Glutamatergic neuron (in vitro differentiated cells): ENCODE measurements around the gene LGALS3. TPM values are rescaled to one million over a fixed set of nuclear protein-coding genes. Genes with fewer than 3 reads are reported as not detected.
A peak's percentile ranks its signal among the peaks of the same experiment; 100 is the strongest.

Experiments used
- DNase-seq: peaks from one replicate; pipeline ENCODE4 v3.0.0; 2022
- H3K27ac Mint-ChIP-seq: one replicate; pipeline ENCODE4 v1.8.0; 2020; ENCODE audit warnings: mild to moderate bottlenecking, mixed read lengths, inconsistent platforms; ENCODE audit not compliant: unreplicated experiment
- H3K27me3 Mint-ChIP-seq: one replicate; pipeline ENCODE4 v1.8.0; 2020; ENCODE audit warnings: mild to moderate bottlenecking, moderate library complexity, mixed read lengths, inconsistent platforms; ENCODE audit not compliant: unreplicated experiment
- H3K36me3 Mint-ChIP-seq: one replicate; pipeline ENCODE4 v1.8.0; 2020; ENCODE audit warnings: mild to moderate bottlenecking, mixed read lengths, inconsistent platforms; ENCODE audit not compliant: unreplicated experiment
- H3K4me1 Mint-ChIP-seq: one replicate; pipeline ENCODE4 v1.8.0; 2020; ENCODE audit warnings: mild to moderate bottlenecking, low read depth, mixed read lengths, inconsistent platforms; ENCODE audit not compliant: unreplicated experiment
- H3K4me3 Mint-ChIP-seq: one replicate; pipeline ENCODE4 v1.8.0; 2020; ENCODE audit warnings: mild to moderate bottlenecking, mixed read lengths, inconsistent platforms; ENCODE audit not compliant: unreplicated experiment
- H3K9me3 Mint-ChIP-seq: one replicate; pipeline ENCODE4 v1.8.0; 2020; ENCODE audit warnings: mild to moderate bottlenecking, moderate library complexity, mixed read lengths, inconsistent platforms; ENCODE audit not compliant: unreplicated experiment
- CTCF ChIP-seq: fragments of 200-600 bp; sonication (generic); IDR thresholded peaks from one replicate; pipeline ENCODE4 v1.5.0; 2021; ENCODE audit not compliant: partially characterized antibody, unreplicated experiment
- total RNA-seq: library from RNA; stranded (reverse); fragmentation: NEBNext Ultra II Directional; extraction: Animal tissue kit (Norgen Biotek cat#: 25700); gene quantifications from one replicate; pipeline ENCODE4 v1.2.1, GENCODE V29; 2021; ENCODE audit not compliant: unreplicated experiment

LGALS3 gene
- total RNA-seq, 1 donor from 2014 or later: not detected

GRCh38 chr14:55190906-55191202, 61.8 kb downstream of the LGALS3 start:
- no peak for DNase-seq
- peaks cover 2% of the 10 kb centered on the region for H3K27me3 Mint-ChIP-seq
- no peak for TF ChIP-seq CTCF
- H3K27ac Mint-ChIP-seq: no peak overlapping the region
- H3K4me1 Mint-ChIP-seq: peaks cover 10% of the 10 kb centered on the region
- no peaks in the 10 kb centered on the region for H3K9me3 Mint-ChIP-seq
- peak overlapping the region; percentile 90 for H3K4me3 Mint-ChIP-seq
- H3K36me3 Mint-ChIP-seq: no peaks in the 10 kb centered on the region

GRCh38 chr14:55191203-55192053, 62.4 kb downstream of the LGALS3 start, which contains the start of gene DLGAP5:
Gene DLGAP5 (minus strand): TSS chr14:55191585. CDS start chr14:55189179, 2,406 bp downstream.
- H3K27ac Mint-ChIP-seq: peak within 1 kb of the TSS; percentile 17
- peaks cover 2% of the 10 kb centered on the region for H3K27me3 Mint-ChIP-seq
- H3K4me1 Mint-ChIP-seq: peaks cover 10% of the 10 kb centered on the region
- H3K9me3 Mint-ChIP-seq: no peaks in the 10 kb centered on the region
- no peak for TF ChIP-seq CTCF
- H3K4me3 Mint-ChIP-seq: peak within 1 kb of the TSS; percentile 90
- no peaks in the 10 kb centered on the region for H3K36me3 Mint-ChIP-seq
- peak; percentile 92 for DNase-seq

DNA sequence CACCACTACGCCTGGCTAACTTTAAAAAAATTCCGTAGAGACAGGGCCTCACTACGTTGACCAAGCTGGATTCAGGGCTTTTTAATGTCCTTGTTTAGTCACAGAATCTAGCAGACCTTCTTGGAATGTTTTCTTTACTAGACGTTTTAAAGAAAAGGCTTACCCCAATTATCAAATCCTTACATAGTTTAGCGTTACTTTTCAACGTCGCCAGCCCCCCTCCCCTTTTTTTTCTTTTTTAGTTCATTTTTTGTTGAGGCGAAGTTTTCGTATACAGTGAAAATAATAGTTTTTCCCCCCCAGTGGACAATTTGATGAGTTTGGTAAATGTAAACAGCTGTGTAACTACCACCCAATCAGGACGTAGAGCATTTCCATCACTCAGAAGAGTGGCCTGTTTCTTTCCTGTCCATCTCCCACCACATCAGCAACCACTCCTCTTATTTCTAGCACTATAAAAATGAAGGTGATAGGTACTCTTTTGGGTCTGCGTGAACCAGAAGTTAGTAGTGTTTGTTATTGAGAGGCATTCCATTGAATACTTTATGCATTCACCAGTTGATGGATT, 63.1 kb downstream of the LGALS3 start:
- Mint-ChIP-seq H3K27ac (no peak overlapping the region), H3K27me3 (peaks cover under 1% of the 10 kb centered on the region), H3K4me1 (peaks cover 10% of the 10 kb centered on the region), H3K4me3 (peak overlapping the region; percentile 90), H3K36me3 (no peaks in the 10 kb centered on the region), H3K9me3 (no peaks in the 10 kb centered on the region)
- DNase-seq: no peak
- TF ChIP-seq CTCF: no peak

GRCh38 chr14:55194656-55195355, 65.8 kb downstream of the LGALS3 start:
- no peak for TF ChIP-seq CTCF
- no peak for DNase-seq
- Mint-ChIP-seq H3K4me3 (no peak overlapping the region), H3K4me1 (peaks cover 10% of the 10 kb centered on the region), H3K27ac (no peak overlapping the region), H3K27me3 (no peaks in the 10 kb centered on the region), H3K36me3 (no peaks in the 10 kb centered on the region), H3K9me3 (no peaks in the 10 kb centered on the region)

Other genes starting within 250 kb of the LGALS3 start
- 2.4 TPM for gene GCH1, start 226.4 kb upstream of the LGALS3 start, total RNA-seq
- 13.9 TPM for gene WDHD1, start 102.2 kb upstream of the LGALS3 start, total RNA-seq
- gene SOCS4, start 102.0 kb upstream of the LGALS3 start, total RNA-seq: 39.1 TPM
- 97.9 TPM for gene MAPK1IP1L, start 77.6 kb upstream of the LGALS3 start, total RNA-seq
- gene DLGAP5, start 62.3 kb downstream of the LGALS3 start, total RNA-seq: 8.2 TPM
- gene FBXO34, start 142.2 kb downstream of the LGALS3 start, total RNA-seq: 13.6 TPM